ENCODE results near the gene GNB1L.

GNB1L gene

GRCh38 chr22:19758896-19759426 is 95.7 kb downstream of the GNB1L start:
- no peak for DNase-seq

- DNase-seq: no peak
Observed at GRCh38 chr22:19757985-19758895, 96.4 kb downstream of the GNB1L start.

DNA sequence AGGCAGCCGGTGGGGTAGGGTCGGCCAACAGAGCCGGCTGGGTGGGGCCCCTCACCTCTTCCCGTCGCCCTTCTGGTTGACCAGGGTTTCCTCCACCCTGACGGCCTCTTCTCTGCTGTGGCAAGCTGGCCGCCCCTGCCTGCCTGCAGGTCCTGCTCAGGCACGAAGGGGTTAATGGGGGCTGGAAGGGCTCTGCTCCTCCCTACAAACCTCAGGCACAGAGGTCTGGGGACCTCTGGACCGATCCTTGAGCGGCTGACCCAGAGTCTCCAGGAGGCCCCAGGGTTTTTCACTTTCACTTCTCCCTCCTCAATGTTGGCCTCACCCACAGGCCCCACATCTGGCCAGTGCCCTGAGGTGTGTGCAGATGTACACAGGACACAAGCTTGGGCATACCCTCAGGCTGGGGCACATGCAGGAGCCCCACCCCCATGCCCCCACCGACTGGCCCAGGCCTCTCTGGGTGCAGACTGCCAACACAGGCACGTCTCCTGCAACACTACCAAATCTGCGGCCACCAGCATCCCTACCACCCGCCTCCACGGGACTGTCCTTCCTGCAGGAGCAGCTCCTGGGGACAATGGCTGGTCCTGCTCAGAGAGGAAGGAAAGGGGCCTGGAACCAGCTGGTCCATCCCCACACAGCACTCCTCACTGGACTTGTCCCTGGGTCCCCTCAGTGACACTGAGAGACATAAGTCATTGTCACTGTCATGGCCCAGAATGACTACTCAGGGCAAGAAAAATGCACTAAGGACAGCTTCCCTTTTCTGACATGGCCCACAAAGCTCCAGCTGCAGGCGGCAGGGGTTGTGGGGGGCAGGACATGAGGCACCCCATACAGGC is 97.3 kb downstream of the GNB1L start:
- no peak for DNase-seq

GRCh38 chr22:19756288-19757128 is 98.2 kb downstream of the GNB1L start:
- no peak for DNase-seq

GRCh38 chr22:19755722-19756287 is 98.9 kb downstream of the GNB1L start:
- no peak for DNase-seq

- no peak for DNase-seq
Observed at GRCh38 chr22:19755145-19755710, 99.4 kb downstream of the GNB1L start.

GRCh38 chr22:19754701-19755144 is 100.0 kb downstream of the GNB1L start:
- no peak for DNase-seq

DNA sequence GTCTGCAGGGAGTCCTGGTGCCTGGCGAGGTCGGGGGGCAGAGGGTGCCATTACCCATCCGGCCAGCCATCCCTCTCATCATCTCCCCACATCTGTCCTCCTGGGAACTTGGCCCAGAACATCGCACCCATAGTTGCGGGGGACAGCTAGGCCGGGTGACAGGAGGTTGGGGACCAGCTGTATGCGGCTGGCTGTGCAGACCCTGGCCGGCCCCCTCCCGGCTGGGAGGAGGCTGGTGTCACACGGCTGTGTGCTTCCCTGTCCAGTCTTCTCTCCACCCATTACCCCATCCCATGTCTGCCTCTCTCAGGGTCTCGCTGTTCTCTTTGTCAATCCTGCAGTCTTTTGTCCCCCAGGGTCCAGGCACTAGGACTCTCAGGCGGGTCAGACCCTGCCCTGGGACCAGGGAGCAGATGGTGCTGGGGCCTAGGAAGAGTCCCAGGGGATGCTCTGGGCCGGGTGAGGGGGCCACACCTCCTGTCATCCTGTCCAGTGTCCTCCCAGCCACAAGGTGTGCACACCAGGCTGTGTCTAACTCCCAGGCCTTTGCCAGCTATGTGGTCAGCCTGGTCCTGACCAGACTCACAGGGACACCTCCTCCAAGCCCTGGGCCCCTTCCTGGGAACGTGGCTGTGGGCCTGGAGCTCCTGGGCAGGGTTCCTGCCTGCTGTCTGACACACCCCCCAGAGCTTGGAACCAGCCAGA is 100.5 kb downstream of the GNB1L start:
- DNase-seq: no peak

GRCh38 chr22:19753090-19753842 is 101.4 kb downstream of the GNB1L start:
- DNase-seq: no peak

DNA sequence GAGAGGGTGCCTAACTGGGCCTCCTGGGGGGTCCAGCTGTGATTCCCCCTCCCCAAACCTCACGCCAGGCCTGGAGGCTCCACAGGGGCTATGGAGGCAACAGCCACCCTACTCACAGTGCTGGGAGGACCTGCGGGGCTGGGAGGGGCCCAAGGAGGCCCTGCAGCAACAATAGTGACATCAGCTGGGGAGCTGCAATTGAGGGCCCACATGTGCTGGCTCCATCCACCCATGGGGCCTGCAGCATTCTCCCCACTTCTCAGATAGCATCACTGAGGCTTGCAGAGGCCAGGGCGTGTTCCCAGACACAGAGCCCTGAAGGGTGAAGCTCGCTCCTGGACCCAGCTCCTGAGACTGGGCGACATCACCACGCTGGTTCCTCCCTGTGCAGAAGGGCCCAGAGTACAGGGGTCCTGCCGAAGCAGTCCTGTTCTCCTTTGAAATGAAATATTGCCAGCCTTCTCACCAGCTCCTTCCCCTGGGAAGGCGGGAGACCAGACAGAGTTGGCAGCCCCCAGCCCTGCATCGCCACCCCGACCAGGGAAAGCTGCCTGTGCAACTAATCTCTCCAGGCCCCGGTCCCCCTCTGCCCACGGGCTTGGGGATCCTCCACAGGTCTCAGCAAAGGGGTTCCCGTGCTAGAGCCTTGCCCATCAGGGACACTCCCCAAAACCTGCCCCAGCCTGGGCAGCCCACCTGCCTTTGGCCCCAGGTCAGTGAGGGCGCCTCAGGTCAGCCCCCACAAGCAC is 103.0 kb downstream of the GNB1L start:
- no peak for DNase-seq

DNA sequence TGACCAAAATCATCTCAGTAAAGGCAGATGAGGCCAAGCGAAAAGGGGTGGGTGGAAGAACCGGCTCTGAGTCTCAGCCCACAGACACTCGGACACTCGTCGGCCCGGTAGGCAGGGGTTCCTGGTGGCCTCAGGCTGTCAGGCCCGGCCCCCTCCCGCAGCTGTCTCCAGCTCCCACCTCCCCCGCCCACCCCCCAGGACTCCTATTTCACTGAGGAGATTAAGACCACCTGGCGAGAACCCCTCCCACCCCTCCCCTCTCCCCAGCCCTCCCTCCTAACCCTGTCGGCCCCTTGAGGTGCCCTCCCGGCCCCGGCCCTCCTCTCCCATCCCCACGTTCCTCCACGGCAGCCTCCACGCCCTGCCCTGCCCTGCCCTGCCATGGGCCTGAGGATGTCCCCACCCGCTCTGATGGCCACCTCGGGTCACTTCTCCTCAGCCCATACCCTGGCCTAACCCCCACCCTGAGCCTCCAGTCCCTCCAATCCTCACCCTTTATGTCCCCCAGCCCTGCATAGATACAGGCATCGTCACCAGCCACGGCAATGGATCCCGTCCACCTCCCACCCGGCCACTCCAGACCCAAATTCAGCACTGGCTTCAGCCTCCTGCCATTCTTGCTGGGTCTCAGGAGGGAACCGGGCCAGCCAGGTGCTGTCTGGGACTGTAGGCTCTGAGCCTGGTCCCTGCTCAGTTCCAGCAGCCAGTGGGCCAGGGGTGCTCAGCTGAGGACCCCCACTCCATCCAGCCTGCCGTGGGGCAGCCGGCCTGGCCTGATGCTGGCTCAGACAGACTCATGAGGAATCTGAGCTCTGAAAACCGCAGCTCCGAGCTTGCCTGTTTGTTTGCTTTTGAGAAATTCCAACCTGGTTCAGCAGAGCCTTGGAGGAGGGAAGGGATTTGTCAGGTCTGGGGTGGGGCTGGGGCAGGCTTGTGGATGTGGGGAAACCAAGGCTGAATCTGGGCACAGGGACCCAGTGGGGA is 103.9 kb downstream of the GNB1L start:
- no peak for DNase-seq

DNA sequence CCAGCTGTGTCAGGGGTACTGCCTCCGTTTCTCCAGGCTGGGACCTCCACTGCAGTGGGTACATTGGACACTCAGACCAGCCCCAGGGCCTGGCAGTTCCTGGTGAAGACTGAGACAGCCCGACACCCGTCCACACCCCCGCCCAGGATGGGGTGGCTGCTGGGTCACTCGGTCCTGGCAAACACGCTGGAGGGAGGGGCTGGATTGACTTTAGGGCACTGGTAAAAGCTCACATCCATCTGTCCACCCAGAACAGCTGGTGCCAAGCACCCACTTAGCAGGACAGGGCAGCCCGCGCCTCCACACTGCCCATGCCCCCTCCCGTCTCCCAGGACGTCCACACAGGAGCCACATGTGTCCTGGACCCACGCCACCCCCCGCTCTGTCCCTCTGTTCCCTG is 104.8 kb downstream of the GNB1L start:
- DNase-seq: no peak

GRCh38 chr22:19748991-19749664 is 105.5 kb downstream of the GNB1L start:
- DNase-seq: no peak

GRCh38 chr22:19748139-19748538 is 106.5 kb downstream of the GNB1L start:
- no peak for DNase-seq

- DNase-seq: no peak
Observed at GRCh38 chr22:19747551-19747950, 107.1 kb downstream of the GNB1L start.

- DNase-seq: no peak
Observed at GRCh38 chr22:19746726-19747125, 107.9 kb downstream of the GNB1L start.
